Left lobe of liver (tissue), 2 donors: ENCODE data around the gene DPP9. TPM values are rescaled to one million over a fixed set of nuclear protein-coding genes. Genes with fewer than 3 reads are reported as not detected.

Experiments
- ATAC-seq: fragments of 200-7000 bp; cut with Tn5 transposase; one replicate; pipeline ENCODE4 v1.9.1; 2020; ENCODE audit warnings: mild to moderate bottlenecking, moderate library complexity
- DNase-seq: peaks from one replicate; pipeline ENCODE4 v3.0.0-alpha.2; 2020; ENCODE audit warnings: low spot score
- total RNA-seq: library from RNA; stranded (reverse); gene quantifications from one replicate; pipeline ENCODE4 v1.2.1, GENCODE V29; 2021
- donor health status: DM: no; HTN: no; CAD: no; lungs with moderate emphysema.
- donor health status: DM: no; HTN: yes; CAD: no.

Gene DPP9
- total RNA-seq, 1 donor from 2014 or later = 61.3 TPM

GRCh38 chr19:4662812-4663211 is 60.8 kb downstream of the DPP9 start:
- DNase-seq (no peak), ATAC-seq (no peak)

GRCh38 chr19:4662020-4662695 is 61.5 kb downstream of the DPP9 start:
- ATAC-seq (no peak), DNase-seq (no peak)

DNA sequence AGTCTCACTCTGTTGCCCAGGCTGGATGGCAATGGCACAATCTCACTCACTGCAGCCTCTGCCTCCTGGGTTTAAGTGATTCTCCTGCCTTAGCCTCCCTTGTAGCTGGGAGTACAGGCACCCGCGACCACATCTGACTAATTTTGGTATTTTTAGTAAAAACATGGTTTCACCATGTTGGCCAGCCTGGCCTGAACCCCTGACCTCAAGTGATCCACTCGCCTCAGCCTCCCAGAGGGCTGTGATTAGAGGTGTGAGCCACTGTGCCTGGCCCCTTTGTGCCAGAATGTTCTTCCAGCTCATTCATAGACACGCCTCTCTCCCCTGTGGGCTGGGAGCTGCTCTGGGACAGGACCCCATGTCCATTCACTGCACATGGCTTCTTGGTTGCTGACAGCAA is 62.6 kb downstream of the DPP9 start:
- ATAC-seq (peak; percentile 2), DNase-seq (no peak)

GRCh38 chr19:4660181-4660791 is 63.4 kb downstream of the DPP9 start:
- peak; percentile 86 for ATAC-seq
- peak; percentile 72 for DNase-seq

DNA sequence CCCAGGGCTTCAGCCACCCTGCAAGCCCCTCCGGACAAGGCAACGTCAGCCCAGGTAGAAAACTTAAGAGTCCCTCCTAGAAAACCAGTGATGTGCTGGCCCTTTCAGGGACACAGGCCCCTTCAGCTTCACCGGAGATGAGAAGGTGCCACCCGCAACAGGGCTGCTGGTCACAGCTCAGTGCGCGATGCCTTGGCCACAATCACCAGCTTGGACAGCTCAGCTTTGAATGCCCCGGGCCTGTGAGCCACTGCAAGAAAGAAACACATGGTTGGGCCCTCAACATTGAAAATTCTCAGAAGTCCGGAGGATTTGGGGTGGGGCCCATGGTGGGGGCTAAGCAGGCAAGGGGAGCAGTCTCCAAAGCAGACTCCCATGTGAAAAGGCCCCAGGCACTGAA is 65.8 kb downstream of the DPP9 start:
- ATAC-seq (no peak), DNase-seq (no peak)

DNA sequence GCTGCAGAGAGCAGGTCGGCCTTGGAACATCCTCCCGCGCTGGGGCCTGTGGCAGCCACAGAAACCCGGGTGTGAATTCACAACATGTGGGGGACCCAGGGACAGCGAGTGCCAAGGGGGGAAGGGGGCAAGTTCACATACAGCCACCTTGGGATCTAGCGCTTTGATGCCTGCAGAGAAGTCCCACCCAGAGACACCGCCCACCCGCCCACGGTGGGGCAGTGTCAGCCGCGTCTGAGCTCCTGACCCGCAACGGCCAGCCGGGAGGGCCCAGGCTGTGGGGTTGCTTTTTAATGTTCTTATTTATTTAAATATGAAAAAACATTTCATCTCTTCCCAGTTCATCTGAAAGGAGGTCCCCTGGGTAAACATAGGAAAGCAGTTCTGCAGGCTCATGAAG is 66.4 kb downstream of the DPP9 start:
- DNase-seq (no peak), ATAC-seq (no peak)

DNA sequence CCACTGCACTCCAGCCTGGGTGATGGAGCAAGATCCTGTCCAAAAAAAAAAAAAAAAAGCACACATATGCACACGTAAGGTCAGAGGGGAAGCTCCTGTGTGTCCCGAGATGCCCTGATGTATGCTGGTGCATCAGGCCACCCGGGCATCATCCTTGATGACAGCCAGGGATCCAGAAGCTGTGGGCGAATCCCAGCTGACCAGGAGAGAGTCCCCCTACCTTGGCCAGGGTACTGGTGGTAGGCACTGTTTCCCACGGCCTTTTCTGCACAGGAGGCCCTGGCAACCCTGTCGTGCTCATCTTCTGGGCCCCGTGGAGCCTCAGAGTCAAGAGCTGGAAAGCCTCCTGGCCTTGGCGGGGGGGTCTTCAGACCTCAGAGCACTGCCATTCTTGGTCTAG is 67.5 kb downstream of the DPP9 start:
- DNase-seq = no peak
- ATAC-seq = peak; percentile 3

DNA sequence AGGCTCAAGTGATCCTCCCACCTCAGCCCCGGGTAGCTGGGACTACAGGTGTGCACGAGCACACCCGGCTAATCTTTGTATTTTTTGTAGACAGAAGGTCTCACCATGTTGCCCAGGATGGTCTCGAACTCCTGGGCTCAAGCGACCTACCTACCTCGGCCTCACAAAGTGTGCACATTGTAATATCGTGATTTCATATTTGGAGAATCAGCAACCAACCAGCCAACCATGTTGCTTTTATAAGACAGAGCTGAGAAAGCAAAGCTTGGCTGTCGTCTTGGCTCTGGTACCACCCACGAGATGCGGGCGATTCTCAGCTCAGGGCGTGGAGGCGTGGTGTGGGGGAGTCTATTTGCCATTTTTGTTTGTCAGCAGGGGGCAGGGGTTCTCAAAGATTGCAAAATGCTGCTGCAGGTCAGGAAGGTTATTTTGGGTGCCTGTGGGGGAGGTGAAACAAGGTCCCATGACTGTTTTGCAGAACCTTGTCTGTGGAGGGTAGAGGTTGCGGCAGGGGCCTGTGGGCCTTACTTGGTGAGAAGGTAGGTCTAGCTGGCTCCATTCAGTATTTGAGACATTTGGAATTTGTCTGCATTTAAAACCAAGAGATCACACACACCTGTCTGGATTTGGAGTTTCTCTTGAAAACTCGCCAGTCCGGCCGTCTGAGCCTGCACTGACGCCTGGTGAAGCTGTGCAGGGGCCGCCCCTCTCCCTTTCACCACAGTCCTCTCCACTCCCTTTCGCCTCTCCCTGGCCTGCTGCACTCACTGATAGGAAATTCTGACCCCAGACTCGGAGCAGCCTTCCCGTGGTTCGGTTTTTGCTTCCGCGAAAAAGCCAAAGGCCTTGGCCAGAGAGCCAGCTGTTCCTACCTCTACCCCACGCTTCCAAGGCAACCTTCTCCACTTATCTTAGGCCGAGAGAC is 68.9 kb downstream of the DPP9 start:
- peak; percentile 73 for ATAC-seq

DNA sequence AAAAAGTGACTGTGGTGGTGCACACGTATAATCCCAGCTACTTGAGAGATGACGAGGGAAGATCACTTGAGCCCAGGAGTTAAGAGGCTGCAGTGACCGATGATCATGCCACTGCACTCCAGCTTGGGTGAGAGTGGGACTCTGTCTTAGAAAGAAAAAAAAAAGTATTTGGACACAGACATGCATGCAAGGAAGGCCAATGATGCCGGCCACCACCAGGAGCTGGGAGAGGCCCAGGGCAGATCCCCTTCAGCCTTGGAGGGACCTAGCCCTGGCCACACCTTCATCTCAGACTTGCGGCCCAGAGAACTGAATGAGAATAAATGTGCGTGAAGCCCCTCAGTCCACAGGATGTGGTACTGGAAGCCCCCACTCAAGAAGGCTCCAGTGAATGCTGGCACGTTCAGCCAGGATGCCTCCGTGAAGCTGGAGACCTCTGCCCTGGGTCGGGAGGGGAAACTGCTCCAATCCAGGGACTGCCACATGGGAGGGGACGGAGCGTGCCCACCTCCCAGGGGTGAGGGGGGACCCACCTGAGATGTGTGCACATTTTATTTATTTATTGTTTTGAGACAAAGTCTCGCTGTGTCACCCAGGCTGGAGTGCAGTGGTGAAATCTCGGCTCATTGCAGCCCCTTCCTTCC is 69.7 kb downstream of the DPP9 start:
- DNase-seq (no peak), ATAC-seq (peak; percentile 3)

More for the DNA sequence above, 68.9 kb downstream of the DPP9 start:
- DNase-seq = peak; percentile 89

GRCh38 chr19:4652075-4652474 is 71.6 kb downstream of the DPP9 start:
- DNase-seq (no peak), ATAC-seq (no peak)

DNA sequence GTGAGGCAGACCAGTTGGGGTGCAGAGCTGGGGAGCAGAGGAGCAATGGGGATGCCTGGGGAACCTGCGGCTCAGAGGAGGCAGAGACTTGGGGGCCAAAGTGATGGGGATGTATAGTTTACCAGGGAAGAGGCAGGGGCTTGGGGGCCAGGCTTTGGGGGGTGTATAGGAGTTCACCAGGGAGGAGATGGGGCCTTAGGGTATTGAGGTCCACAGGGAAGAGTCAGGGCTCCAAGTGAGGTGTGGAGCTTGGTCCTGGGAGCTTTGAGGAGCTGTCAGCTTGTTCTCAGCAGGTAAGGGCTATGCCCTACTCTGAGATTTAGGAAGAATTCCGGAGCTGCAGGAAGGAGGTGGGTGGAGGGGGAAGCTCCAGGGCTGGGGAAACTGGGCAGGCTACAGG is 73.5 kb downstream of the DPP9 start:
- DNase-seq (no peak), ATAC-seq (no peak)

DNA sequence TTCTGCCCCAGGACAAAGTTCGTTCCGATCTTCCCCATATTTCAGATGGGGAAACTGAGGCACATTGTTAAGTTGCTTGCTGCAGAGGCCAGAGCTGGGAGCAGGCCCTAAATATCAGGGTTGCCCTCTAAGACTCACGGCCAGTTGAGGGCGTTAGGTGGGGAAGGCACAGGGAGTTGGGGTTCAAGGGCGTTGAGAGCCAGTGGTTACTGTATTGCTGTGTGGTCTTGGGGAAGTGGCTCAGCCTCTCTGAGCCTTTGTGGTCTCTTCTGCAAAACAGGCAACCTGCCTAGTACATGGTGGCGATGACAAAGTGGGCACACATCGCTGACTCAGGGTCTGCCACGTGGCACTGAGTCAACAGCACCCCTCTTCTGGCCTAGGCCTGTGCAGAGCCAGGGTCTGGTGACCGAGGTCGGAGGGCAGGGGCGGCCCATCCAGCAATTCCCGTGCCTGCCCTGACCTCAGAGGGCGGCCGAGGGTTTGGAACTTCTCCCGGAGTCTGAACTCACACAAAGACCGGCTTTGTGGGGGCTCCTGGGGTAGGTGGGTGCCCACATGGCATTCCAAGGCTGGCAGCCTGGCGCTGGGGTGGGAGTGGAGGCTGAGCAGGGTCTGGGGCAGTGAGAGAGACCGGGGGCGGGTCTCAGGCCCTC is 74.1 kb downstream of the DPP9 start:
- ATAC-seq (no peak), DNase-seq (no peak)

- ATAC-seq (peak; percentile 55), DNase-seq (no peak)
Observed at GRCh38 chr19:4647676-4648644, 75.7 kb downstream of the DPP9 start.

- ATAC-seq (no peak), DNase-seq (no peak)
Observed at GRCh38 chr19:4645718-4646117, 77.9 kb downstream of the DPP9 start.

GRCh38 chr19:4642625-4643024 is 81.0 kb downstream of the DPP9 start:
- DNase-seq (no peak), ATAC-seq (no peak)

DNA sequence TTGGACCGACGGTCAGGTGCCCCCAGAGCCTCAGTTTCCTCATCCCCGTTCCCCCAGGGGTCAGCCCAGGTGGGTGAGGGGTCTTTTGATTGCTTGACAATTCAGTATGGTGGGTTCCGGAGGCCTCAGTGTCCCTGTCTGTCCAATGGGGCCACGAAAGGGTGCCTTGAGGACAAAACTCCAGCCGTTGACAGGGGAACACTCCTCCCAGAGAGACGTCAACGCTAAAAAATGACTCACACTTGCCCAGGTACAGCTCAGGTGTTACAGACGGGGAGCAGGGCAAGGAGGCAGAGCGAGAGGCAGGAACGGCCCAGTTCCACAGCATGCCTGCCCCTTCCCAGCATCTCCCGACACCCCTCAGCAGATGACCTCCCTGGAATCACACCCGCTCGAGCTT is 82.5 kb downstream of the DPP9 start:
- DNase-seq (no peak), ATAC-seq (no peak)

DNA sequence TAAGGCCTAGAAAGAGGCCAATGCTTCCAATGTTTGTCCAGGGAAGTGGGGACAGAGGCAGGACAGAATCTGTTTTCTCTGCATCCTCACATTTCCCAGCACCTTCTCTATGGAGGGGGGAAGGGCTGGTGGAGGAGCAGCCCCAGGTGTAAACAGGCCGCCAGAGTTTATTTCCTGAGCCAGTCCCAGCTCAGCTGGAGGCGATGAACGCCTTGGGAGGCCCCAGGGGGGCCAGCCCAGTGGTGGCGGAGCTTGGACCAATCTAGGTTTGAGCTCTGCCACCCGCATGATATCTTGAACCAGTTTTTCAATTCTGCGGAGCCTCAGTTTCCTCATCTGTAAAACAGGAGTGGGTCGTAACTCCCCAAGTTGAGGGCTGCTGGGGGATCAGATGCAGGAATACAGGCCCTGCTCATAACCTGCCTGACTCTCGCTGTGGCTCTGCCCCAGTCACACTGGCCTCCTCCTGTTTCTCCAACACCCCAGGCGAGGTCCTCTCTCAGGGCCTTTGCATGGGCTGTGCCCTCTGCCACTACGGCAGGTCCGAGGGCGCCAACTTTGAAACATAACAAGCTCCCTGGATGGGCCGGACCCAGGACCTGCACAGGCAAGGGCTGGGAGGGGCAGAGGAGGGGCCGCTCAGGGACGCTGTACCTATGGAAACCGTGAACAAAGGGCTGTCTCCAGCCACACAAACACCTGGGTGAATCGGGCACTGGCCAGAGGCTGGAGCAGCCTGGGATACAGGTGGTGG is 83.2 kb downstream of the DPP9 start:
- ATAC-seq (peak; percentile 19), DNase-seq (no peak)

- DNase-seq (peak; percentile 78), ATAC-seq (peak; percentile 62)
Observed at GRCh38 chr19:4639531-4640246, 84.0 kb downstream of the DPP9 start.
